Astrocyte of the cerebellum (primary cell): ENCODE results near the gene KDM2A.

Experiments
- DNase-seq: peaks from one replicate; pipeline ENCODE4 v3.0.0-alpha.2; 2011; ENCODE audit warnings: low read depth
- H3K4me3 ChIP-seq: 2 replicates; pipeline ENCODE4 v1.5.1; 2011; ENCODE audit warnings: mild to moderate bottlenecking, low read depth, low read length, moderate library complexity
- in situ Hi-C: cut with HindIII; loops from 2 replicates; pipeline ENCODE4 v1.10.0; 2017; ENCODE audit warnings: low sequenced_read_pairs
- TF ChIP-seq, protein P1 (sequence below): IDR thresholded peaks from 2 replicates; pipeline ENCODE4 v1.5.1; 2012; ENCODE audit warnings: low read length, low read depth, moderate library complexity, mild to moderate bottlenecking; ENCODE audit errors: missing control alignments

The KDM2A gene

DNA sequence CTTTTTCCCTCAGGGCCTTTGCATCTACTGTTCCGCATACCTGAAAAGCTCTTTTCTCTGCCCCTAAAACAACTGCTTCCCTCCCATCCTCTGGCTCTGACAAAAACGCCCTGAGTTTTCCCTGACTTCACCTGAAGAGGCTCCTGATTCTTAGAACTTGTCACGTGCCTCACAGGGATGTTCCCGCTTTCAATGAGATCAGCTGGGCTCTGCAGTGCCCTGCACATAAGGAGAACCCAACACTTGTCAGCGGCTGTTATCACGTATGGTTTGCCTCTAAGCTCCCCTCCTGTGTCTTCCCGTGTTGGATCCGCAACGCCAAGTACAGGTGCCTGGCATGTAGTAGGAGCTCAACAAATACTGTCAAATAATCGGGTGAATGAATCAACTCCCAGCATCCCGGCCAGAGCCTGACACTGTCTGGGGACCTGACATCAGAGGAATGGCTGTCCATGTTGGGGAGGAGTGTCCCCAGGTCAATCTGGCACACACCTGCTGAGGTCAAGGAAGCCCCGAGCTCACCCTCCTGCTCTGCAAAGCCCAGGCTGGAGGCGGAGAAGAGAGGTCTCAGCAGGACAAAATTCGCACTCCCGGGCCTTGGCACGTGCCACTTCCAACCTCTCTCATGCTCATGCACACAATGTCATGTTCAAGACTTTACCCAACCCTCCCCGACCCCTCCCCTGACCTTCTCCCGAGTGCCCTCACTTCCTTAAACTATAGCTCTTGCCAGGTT lies 143.1 kb downstream of the KDM2A start:
- in situ Hi-C loops = no loop called here
- H3K4me3 ChIP-seq = no peak overlapping the region
- TF ChIP-seq, protein P1, sequence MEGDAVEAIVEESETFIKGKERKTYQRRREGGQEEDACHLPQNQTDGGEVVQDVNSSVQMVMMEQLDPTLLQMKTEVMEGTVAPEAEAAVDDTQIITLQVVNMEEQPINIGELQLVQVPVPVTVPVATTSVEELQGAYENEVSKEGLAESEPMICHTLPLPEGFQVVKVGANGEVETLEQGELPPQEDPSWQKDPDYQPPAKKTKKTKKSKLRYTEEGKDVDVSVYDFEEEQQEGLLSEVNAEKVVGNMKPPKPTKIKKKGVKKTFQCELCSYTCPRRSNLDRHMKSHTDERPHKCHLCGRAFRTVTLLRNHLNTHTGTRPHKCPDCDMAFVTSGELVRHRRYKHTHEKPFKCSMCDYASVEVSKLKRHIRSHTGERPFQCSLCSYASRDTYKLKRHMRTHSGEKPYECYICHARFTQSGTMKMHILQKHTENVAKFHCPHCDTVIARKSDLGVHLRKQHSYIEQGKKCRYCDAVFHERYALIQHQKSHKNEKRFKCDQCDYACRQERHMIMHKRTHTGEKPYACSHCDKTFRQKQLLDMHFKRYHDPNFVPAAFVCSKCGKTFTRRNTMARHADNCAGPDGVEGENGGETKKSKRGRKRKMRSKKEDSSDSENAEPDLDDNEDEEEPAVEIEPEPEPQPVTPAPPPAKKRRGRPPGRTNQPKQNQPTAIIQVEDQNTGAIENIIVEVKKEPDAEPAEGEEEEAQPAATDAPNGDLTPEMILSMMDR = no peak
- DNase-seq = no peak

DNA sequence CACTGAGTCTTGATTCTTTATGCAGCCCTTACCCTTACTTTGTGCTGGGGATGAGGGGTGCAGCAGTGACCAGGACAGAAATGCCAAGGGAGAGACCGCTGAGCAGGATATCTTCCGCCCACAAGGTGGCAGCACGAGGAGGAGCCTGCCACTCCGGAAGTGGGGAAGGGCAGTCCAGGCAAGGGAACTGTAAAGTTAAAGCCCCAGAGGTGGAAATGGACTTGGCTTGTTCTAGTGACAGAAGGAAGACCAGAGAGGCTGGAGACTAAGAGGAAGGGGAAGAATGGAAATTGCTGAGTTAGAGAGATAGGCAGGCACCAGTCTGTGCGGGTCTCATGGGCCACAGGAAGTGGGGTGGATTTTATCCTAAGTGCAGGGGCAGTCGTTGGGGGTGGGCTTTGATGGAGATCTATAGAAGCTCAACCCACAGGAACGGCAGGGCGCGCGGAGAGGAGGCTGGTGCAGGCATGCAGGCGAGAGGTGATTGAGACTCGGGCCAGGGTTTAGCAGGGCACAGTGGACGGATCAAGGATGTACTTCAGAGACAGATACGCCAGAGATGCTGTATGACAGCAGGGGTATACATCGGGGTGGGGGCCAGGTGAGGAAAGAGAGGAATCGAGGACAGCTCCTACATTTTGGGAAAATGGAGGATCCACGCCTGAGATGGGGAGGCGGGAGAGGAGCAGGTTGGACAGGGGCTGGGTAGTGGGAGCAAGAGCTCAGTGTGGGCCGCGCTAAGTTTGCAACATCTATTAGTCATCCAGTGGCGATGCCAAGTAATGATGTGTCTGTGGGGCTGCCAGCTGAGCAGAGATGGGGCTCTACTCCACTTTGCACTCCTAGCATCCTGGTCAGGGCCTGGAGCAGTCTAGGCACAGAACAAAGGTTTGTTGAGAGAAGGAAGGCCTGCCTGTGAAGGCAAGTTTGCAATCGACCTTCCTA lies 143.9 kb downstream of the KDM2A start:
- in situ Hi-C loops = no loop called here
- TF ChIP-seq, protein P1 = peak; percentile 86
- H3K4me3 ChIP-seq = no peak overlapping the region
- peak; percentile 39 for DNase-seq

- H3K4me3 ChIP-seq = no peak overlapping the region
- no peak for DNase-seq
- TF ChIP-seq, protein P1 = no peak
- in situ Hi-C loops = no loop called here
Observed at GRCh38 chr11:67264260-67264659, 145.2 kb downstream of the KDM2A start.

DNA sequence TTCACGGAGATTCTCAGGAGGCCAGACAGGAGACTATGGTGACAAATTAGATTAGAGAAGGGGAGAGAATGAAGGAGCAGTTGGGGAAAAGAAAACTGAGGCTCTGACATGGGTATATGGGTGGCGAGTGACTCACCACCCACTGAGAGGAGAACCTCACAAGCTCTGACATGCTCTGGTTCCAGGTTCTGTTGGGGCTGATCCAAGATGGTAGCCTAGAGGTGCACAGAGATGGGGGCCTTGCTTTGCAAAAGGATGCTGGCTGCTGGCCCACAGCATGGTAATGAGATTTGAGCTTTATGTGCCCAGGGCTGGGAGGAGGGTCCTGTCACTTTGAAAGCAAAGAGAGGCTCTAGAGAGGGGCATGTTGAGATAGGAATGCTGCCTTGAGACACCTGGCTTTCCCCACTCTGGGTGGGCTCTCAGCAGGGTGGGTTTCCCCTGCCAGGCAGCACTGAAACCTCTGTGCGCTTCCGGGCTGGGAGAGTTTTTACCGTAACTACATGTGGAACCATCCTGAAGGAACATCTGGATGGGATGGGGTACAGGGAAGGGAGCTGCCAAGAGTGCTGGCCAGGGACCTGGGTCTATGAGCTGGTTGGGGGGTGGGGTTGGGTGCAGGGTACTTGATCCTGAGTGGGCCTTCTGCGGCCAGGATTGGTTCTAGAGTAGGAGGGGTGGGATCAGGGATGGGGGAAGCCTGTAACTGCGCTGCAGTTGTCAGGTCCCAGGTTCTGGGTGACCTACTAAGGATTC lies 146.0 kb downstream of the KDM2A start:
- in situ Hi-C loops = no loop called here
- no peak overlapping the region for H3K4me3 ChIP-seq
- DNase-seq = no peak
- TF ChIP-seq, protein P1 = no peak

GRCh38 chr11:67265633-67266448 lies 146.8 kb downstream of the KDM2A start:
- no peak for DNase-seq
- in situ Hi-C loops = no loop called here
- H3K4me3 ChIP-seq = peak overlapping the region; percentile 32
- TF ChIP-seq, protein P1 = peak; percentile 62
